Spinal cord (tissue), 10 donors: Measurements from ENCODE around the gene CUL4A. TPM values are rescaled to one million over a fixed set of nuclear protein-coding genes. Genes with fewer than 3 reads are reported as not detected.

Experiments used
- DNase-seq, 6 donors: peaks; one replicate each; pipeline versions ENCODE4 v3.0.0 to v3.0.0-alpha.2; 2013 to 2015; ENCODE audit warnings: low spot score in 6 of 6, low read depth in 4 of 6
- H3K27ac ChIP-seq: one replicate; pipeline ENCODE4 v1.5.1; 2013; ENCODE audit warnings: low read depth, low read length, control low read depth
- H3K27me3 ChIP-seq: one replicate; pipeline ENCODE4 v1.6.1; 2013; ENCODE audit warnings: low read length; ENCODE audit not compliant: control insufficient read depth, insufficient read depth
- H3K36me3 ChIP-seq: one replicate; pipeline ENCODE4 v1.6.1; 2013; ENCODE audit warnings: low read length; ENCODE audit not compliant: control insufficient read depth, insufficient read depth
- H3K4me1 ChIP-seq: one replicate; pipeline ENCODE4 v1.6.1; 2013; ENCODE audit warnings: low read length; ENCODE audit not compliant: control insufficient read depth, insufficient read depth
- H3K4me3 ChIP-seq: one replicate; pipeline ENCODE4 v1.5.1; 2013; ENCODE audit warnings: low read depth, low read length, control low read depth
- H3K9me3 ChIP-seq: one replicate; pipeline ENCODE4 v1.6.1; 2013; ENCODE audit warnings: low read length; ENCODE audit not compliant: control insufficient read depth, insufficient read depth
- WGBS: methylation state at CpG from one replicate; pipeline ENCODE4 v1.1.5; 2013; ENCODE audit warnings: missing lambda C conversion rate; ENCODE audit not compliant: insufficient coverage; 5-methylcytosine and 5-hydroxymethylcytosine counted together
- polyA plus RNA-seq, 2 donors: library from polyadenylated mRNA; unstranded; fragments of 120-200 nt; gene quantifications; one replicate each; pipeline ENCODE4 v1.2.1, GENCODE V29; 2013; ENCODE audit not compliant: insufficient read length in 2 of 2
- total RNA-seq, 2 donors: library from RNA; depleted of rRNA in 1 of 2; stranded (reverse); fragments of 120-200 nt in 1 of 2; fragments of >200 nt in 1 of 2; gene quantifications; one replicate each; pipeline versions ENCODE4 v1.2.3 to v1.2.4, GENCODE V29; 2013 to 2014
- donor health status: healthy.

CUL4A gene
- total and polyA plus RNA-seq, 4 donors, result 45.3 to 64.5 (median 55.3) TPM

- H3K4me3 ChIP-seq, result no peak overlapping the region
- no peaks in the 10 kb centered on the region for H3K4me1 ChIP-seq
- H3K27me3 ChIP-seq, result no peaks in the 10 kb centered on the region
- 97% methylated on average over 7 of the region's 25 CpGs for WGBS
- no peaks in the 10 kb centered on the region for H3K9me3 ChIP-seq
- peak overlapping the region; percentile 25 for H3K27ac ChIP-seq
- H3K36me3 ChIP-seq, result peaks cover 50% of the 10 kb centered on the region
- no peak for DNase-seq
Observed at GRCh38 chr13:113178070-113178895, 31.1 kb upstream of the CUL4A start.

- Histone ChIP-seq H3K9me3 (no peaks in the 10 kb centered on the region), H3K27ac (no peak overlapping the region), H3K4me3 (no peak overlapping the region), H3K27me3 (no peaks in the 10 kb centered on the region), H3K36me3 (peaks cover 50% of the 10 kb centered on the region), H3K4me1 (no peaks in the 10 kb centered on the region)
- no CpG with 5 or more reads among the region's 3 CpGs for WGBS
- DNase-seq, result no peak
Observed at GRCh38 chr13:113178896-113179167, 30.6 kb upstream of the CUL4A start.

GRCh38 chr13:113179374-113180230 lies 29.8 kb upstream of the CUL4A start:
- no peaks in the 10 kb centered on the region for H3K27me3 ChIP-seq
- H3K9me3 ChIP-seq, result no peaks in the 10 kb centered on the region
- H3K36me3 ChIP-seq, result peaks cover 50% of the 10 kb centered on the region
- WGBS, result 78% methylated on average over 22 of the region's 28 CpGs
- H3K4me1 ChIP-seq, result peaks cover 2% of the 10 kb centered on the region
- peak in 1 of 6 donors; percentile 38 for DNase-seq
- H3K27ac ChIP-seq, result peak overlapping the region; percentile 57
- no peak overlapping the region for H3K4me3 ChIP-seq

- 90% methylated on average over 4 of the region's 4 CpGs for WGBS
- DNase-seq, result no peak
- Histone ChIP-seq H3K27ac (no peak overlapping the region), H3K27me3 (no peaks in the 10 kb centered on the region), H3K4me1 (peaks cover 6% of the 10 kb centered on the region), H3K4me3 (no peak overlapping the region), H3K9me3 (no peaks in the 10 kb centered on the region), H3K36me3 (peaks cover 39% of the 10 kb centered on the region)
Observed at GRCh38 chr13:113182046-113182445, 27.4 kb upstream of the CUL4A start.

- Histone ChIP-seq H3K36me3 (peaks cover 41% of the 10 kb centered on the region), H3K27me3 (no peaks in the 10 kb centered on the region), H3K4me3 (no peak overlapping the region), H3K9me3 (no peaks in the 10 kb centered on the region), H3K4me1 (peaks cover 6% of the 10 kb centered on the region), H3K27ac (no peak overlapping the region)
- WGBS, result 94% methylated on average over 13 of the region's 14 CpGs
- DNase-seq, result no peak
Observed at GRCh38 chr13:113183450-113184129, 25.8 kb upstream of the CUL4A start.

- WGBS, result 79% methylated on average over 19 of the region's 22 CpGs
- H3K27me3 ChIP-seq, result no peaks in the 10 kb centered on the region
- H3K4me3 ChIP-seq, result no peak overlapping the region
- no peaks in the 10 kb centered on the region for H3K9me3 ChIP-seq
- H3K36me3 ChIP-seq, result peaks cover 40% of the 10 kb centered on the region
- peaks cover 6% of the 10 kb centered on the region for H3K4me1 ChIP-seq
- DNase-seq, result no peak
- no peak overlapping the region for H3K27ac ChIP-seq
Observed at GRCh38 chr13:113184568-113185440, 24.6 kb upstream of the CUL4A start.

GRCh38 chr13:113186061-113186900 lies 23.1 kb upstream of the CUL4A start:
- Histone ChIP-seq H3K27me3 (no peaks in the 10 kb centered on the region), H3K9me3 (no peaks in the 10 kb centered on the region), H3K4me3 (no peak overlapping the region), H3K27ac (no peak overlapping the region), H3K36me3 (peaks cover 39% of the 10 kb centered on the region), H3K4me1 (peaks cover 6% of the 10 kb centered on the region)
- no peak for DNase-seq
- whole genome bisulfite sequencing, result 85% methylated on average over 2 of the region's 13 CpGs

GRCh38 chr13:113187263-113187669 lies 22.1 kb upstream of the CUL4A start:
- Histone ChIP-seq H3K27me3 (no peaks in the 10 kb centered on the region), H3K9me3 (no peaks in the 10 kb centered on the region), H3K4me3 (no peak overlapping the region), H3K36me3 (peaks cover 37% of the 10 kb centered on the region), H3K27ac (no peak overlapping the region), H3K4me1 (peaks cover 6% of the 10 kb centered on the region)
- WGBS, result 71% methylated on average over 8 of the region's 9 CpGs
- DNase-seq, result no peak
